Sciatic nerve (tissue), 2 donors: ENCODE data around the gene ADM. TPM values are rescaled to one million over a fixed set of nuclear protein-coding genes. Genes with fewer than 3 reads are reported as not detected.

Experiments
- ATAC-seq: fragments of 200-7000 bp; cut with Tn5 transposase; one replicate; pipeline ENCODE4 v1.9.1; 2020; ENCODE audit warnings: mild to moderate bottlenecking, moderate library complexity
- DNase-seq: peaks from one replicate; pipeline ENCODE4 v3.0.0-alpha.2; 2020; ENCODE audit warnings: low spot score
- intact Hi-C: fragments of 100-400 bp; cut with DNase I; formaldehyde crosslinking; loops from one replicate; pipeline ENCODE4 v1.14.2; 2022
- total RNA-seq: library from RNA; stranded (reverse); fragmentation: NEBNext Ultra II Directional; extraction: Animal tissue kit (Norgen Biotek cat#: 25700); gene quantifications from one replicate; pipeline ENCODE4 v1.2.1, GENCODE V29; 2021
- donor health status: DM: no; HTN: no; CAD: no.
- donor health status: DM: no; HTN: no; CAD: no.

Gene ADM
- total RNA-seq, 1 donor from 2014 or later = 92.4 TPM

- no peak for DNase-seq
- intact Hi-C loops = no loop called here
- ATAC-seq = no peak
Measured at GRCh38 chr11:10288881-10289764, 15.8 kb upstream of the ADM start.

GRCh38 chr11:10289765-10290380, 15.0 kb upstream of the ADM start:
- DNase-seq (no peak), ATAC-seq (no peak)
- intact Hi-C loops = no loop called here

GRCh38 chr11:10291801-10292638, 12.9 kb upstream of the ADM start:
- intact Hi-C loops = no loop called here
- ATAC-seq = no peak
- DNase-seq = no peak

GRCh38 chr11:10293423-10294289, 11.2 kb upstream of the ADM start, which contains the start of gene SBF2:
Gene SBF2 (minus strand): TSS chr11:10294219. CDS start chr11:10294069, 150 bp downstream.
- ATAC-seq (peak; percentile 91), DNase-seq (peak; percentile 91)
- intact Hi-C loops = no loop called here

- DNase-seq = peak; percentile 78
- ATAC-seq = peak; percentile 73
- intact Hi-C loops = no loop called here
Measured at GRCh38 chr11:10294290-10294953, 10.5 kb upstream of the ADM start.

GRCh38 chr11:10295064-10295901, 9.6 kb upstream of the ADM start:
- no peak for ATAC-seq
- DNase-seq = no peak
- intact Hi-C loops = no loop called here

GRCh38 chr11:10298342-10298741, 6.5 kb upstream of the ADM start:
- ATAC-seq = no peak

GRCh38 chr11:10301656-10302358, 3.1 kb upstream of the ADM start:
- intact Hi-C loops = no loop called here
- DNase-seq (no peak), ATAC-seq (no peak)

More at GRCh38 chr11:10298342-10298741, 6.5 kb upstream of the ADM start:
- no peak for DNase-seq
- intact Hi-C loops = no loop called here

- ATAC-seq (no peak), DNase-seq (no peak)
- intact Hi-C loops = no loop called here
Measured at GRCh38 chr11:10302359-10302743, 2.5 kb upstream of the ADM start.

- intact Hi-C loops = no loop called here
- ATAC-seq (peak; percentile 74), DNase-seq (peak; percentile 93)
Measured at GRCh38 chr11:10302744-10303557, 1.9 kb upstream of the ADM start.

GRCh38 chr11:10303558-10304363, 1.1 kb upstream of the ADM start:
- DNase-seq = no peak
- ATAC-seq = no peak
- intact Hi-C loops = no loop called here

- DNase-seq (no peak), ATAC-seq (no peak)
- intact Hi-C loops = loop anchor here (5.0 kb wide), 2 partner anchors 93 to 548 kb away; no protein-coding TSS in a partner anchor
Measured at GRCh38 chr11:10305262-10305963, 540 bp downstream of the ADM start.

GRCh38 chr11:10305964-10306918, 1.4 kb downstream of the ADM start:
- ATAC-seq (no peak), DNase-seq (no peak)
- intact Hi-C loops = loop anchor here (5.0 kb wide), 2 partner anchors 94 to 549 kb away; no protein-coding TSS in a partner anchor
